GM19463 (cell line): Measurements from ENCODE around the gene INHA.

Experiments used
- ATAC-seq: cut with Tn5 transposase; IDR thresholded peaks from one replicate; pipeline ENCODE4 v1.9.1; 2021; ENCODE audit warnings: mild to moderate bottlenecking, moderate library complexity; ENCODE audit not compliant: unreplicated experiment

The INHA gene, protein sequence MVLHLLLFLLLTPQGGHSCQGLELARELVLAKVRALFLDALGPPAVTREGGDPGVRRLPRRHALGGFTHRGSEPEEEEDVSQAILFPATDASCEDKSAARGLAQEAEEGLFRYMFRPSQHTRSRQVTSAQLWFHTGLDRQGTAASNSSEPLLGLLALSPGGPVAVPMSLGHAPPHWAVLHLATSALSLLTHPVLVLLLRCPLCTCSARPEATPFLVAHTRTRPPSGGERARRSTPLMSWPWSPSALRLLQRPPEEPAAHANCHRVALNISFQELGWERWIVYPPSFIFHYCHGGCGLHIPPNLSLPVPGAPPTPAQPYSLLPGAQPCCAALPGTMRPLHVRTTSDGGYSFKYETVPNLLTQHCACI

DNA sequence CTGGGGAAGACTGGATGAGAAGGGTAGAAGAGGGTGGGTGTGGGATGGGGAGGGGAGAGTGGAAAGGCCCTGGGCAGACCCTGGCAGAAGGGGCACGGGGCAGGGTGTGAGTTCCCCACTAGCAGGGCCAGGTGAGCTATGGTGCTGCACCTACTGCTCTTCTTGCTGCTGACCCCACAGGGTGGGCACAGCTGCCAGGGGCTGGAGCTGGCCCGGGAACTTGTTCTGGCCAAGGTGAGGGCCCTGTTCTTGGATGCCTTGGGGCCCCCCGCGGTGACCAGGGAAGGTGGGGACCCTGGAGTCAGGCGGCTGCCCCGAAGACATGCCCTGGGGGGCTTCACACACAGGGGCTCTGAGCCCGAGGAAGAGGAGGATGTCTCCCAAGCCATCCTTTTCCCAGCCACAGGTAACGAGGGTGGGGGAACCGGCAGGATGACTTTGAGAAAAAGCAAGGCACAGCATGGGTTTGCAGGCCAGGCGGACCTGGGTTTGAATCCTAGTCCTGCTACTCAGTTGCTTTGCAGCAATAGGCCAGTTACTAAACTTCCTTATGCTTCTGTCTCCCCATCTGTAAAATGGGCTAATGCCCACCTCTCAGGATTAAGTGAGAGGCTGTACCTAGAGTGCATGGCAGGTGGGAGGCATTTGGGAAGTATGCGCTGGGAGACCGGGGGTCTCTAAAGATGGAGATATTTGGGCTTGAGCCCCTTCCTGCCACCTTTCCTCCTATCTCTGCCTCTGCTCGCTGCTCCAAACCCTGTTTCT lies at the start of gene INHA:
Gene INHA (plus strand): TSS at position 74 of the 765 bp plus-strand sequence. CDS start 65 bp downstream, at position 139.
- ATAC-seq, result no peak

- ATAC-seq, result no peak
These were observed 49.0 kb upstream of the INHA start for GRCh38 chr2:219523031-219523671.

- ATAC-seq, result no peak
These were observed 47.3 kb upstream of the INHA start for GRCh38 chr2:219524817-219525216.

DNA sequence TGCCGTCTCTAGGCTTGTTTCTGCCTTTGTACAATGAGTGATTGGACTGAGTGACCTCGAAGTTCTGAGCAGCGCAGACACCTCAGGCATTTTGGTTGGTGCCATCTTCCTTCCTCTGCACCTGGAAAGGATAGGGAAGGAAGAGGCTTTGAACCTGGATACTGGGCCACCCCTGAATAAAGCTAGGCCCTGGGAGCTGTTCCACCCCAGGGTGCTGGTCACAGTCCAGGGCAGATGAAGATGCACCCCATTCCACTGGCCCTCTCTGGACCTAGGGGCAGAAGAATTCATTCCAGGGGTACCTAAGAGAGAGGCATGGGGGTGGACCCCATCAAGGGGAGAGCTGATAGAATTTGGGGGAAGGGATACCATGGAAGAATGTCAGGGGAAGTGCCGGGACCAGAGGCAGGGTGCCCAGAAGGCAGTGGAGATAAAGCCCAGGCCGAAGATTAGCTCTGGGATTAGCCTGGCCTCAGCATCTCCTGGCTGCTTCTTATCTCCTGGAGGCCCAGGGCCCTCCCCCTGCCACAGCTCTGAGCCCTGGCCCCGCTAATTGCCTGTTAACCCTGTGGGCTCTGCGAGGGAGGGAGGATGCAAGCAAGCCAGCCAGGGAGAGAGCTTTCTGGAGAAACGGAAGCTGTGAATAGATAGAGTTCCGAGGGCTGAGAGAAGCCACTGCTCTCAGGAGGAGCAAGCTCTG lies 46.4 kb upstream of the INHA start:
- ATAC-seq, result no peak

- ATAC-seq, result no peak
These were observed 45.6 kb upstream of the INHA start for GRCh38 chr2:219526320-219527075.

DNA sequence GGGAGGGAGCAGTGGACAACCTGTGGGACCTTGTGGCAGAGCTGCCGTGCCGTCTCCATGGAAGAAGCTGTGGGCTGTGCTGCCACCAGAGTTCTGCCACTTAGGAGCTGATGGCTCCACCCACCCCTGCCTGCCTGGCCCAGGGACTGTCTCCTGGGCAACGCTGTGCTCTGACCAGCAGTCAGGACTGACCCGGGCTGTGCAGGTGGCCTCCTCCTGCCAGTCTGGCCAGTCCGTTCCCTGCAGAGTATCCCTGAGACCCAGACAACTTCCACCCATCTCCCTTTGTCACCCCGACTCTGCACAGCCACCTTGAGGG lies 45.1 kb upstream of the INHA start:
- ATAC-seq, result no peak

- ATAC-seq, result no peak
These were observed 44.6 kb upstream of the INHA start for GRCh38 chr2:219527472-219527871.

DNA sequence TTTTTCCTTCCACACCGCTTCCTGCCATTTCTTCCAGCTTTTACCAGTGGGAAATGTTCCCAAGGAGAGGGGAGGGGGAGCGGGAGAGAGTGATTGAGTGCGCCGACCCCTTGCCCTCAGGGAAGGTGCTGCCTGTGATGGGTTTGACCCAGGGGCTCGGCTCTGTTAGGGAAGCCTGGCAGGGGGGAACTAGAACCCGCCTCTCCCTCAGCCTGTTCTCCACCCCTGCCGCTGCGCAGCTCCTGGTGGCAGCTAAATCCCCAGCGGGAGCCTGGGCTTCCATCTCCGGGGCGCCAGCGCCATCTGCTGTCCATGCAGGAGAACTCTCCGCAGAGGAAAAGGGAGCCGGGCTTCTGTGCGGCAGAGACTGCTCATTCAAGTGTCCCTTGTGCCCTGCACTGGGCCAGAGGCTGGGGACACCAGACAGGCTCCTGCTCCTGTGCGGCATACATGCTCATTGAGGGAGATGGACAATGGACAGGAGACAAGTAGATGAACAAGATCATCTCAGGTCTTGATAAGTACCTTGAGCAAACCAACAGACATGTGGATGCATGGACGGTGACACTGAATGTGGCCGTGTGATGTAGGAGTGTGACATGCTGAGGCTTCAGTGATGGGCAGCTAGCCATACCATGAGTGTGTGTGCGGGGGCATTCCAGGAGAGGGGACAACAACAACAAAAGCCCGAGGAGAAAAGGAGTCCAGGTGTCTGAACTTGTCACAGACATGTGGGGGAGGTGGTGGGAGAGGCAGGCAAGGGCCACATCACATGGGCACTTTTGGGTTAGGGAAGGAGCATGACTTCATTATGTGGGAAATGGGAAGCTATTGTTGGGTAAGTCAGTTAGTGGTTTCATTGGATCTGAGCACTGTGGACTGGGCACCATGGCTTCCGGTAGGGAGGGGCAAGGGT lies 41.8 kb upstream of the INHA start:
- ATAC-seq, result peak; percentile 92

DNA sequence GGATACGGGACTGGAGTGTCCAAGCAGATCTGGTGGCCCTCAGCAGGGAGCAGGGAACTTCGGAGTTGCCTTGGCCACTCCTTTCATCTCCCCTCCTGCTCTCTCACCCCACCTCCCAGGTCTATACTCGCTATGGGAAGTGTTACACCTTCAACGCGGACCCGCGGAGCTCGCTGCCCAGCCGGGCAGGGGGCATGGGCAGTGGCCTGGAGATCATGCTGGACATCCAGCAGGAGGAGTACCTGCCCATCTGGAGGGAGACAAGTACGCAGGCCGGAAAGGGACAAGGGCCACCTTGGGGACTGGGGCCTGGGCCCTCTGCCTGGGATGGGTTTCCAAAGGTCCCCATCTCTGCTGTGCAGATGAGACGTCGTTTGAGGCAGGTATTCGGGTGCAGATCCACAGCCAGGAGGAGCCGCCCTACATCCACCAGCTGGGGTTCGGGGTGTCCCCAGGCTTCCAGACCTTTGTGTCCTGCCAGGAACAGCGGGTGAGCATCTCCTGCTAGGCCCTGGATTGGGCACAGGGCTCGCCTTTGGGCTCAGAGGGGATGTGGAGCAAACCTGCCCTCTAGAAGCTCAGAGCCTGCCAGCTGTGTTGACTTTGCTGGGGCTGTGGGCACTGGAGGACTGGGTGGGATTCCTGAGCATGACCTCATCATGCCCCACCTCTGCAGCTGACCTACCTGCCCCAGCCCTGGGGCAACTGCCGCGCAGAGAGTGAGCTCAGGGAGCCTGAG lies 40.3 kb upstream of the INHA start:
- ATAC-seq, result no peak

- ATAC-seq, result no peak
These were observed 39.8 kb upstream of the INHA start for GRCh38 chr2:219532378-219532649.

- no peak for ATAC-seq
These were observed 38.0 kb upstream of the INHA start for GRCh38 chr2:219533930-219534661.

DNA sequence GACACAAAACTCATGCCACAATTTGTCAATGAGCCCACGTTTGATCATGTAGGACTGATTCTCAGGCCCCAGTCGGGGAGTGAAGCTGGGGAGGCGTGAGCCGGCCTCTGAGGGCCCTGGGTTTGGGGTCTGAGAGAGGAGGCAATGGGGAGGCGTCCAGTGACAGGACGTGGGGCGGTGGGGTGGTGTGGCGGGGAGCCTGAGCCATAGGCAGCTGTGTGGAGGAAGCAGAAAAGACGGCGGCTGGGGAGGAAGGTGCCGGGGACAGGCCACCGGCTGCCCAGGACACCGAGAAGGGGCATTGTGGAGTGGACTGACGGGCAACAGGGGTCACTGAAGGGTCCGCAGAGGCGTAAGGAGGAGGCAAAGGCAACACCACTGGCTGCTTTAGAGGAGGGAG lies 35.7 kb upstream of the INHA start:
- no peak for ATAC-seq

DNA sequence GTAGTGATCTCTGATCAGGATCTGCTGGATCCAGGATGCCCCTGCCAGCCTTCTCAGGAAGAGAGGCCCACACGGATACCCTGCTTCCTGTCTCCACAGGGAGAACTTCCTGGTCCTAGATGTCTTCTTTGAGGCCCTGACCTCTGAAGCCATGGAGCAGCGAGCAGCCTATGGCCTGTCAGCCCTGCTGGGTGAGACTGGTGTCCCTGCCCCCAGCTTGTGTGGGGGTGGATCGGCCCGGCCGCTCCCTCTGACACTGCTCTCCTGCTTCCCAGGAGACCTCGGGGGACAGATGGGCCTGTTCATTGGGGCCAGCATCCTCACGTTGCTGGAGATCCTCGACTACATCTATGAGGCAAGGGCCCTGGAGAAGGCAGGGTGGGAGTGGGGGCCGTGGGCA lies 35.1 kb upstream of the INHA start:
- no peak for ATAC-seq

DNA sequence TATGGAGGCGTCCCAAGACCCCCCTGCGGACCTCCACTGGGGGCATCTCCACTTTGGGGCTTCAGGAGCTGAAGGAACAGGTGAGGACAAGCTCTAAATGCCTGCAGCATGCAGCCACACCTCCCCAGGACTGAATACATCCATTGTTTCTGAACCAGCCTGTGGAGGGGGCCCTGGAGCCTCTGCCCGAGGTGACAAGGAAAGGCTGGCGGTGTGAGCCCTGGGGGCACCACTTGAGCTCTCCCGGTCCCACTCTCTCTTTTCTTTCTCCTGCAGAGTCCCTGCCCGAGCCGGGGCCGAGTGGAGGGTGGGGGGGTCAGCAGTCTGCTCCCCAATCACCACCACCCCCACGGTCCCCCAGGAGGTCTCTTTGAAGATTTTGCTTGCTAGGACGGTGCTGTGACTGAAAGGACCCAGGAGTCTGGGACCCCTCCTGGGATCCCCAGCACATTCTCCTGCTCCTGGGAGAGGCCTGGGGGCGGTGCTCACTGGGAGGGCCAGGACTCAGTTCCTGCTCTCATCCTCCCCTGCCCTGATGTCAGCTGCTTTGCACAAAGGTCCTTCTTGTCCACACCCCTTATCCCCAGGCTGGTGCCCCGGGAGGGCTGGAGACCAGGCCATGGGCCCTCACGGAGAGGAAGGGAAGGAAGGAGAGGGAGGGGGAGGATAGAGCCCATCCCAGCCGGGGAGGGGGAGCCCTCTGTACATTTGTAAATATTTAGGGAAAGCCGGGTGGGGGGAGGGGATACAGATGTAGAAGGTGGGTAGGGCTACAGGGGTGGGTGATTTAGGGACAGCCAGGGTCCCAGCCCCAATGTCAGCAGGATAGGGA lies 34.2 kb upstream of the INHA start:
- ATAC-seq, result no peak

DNA sequence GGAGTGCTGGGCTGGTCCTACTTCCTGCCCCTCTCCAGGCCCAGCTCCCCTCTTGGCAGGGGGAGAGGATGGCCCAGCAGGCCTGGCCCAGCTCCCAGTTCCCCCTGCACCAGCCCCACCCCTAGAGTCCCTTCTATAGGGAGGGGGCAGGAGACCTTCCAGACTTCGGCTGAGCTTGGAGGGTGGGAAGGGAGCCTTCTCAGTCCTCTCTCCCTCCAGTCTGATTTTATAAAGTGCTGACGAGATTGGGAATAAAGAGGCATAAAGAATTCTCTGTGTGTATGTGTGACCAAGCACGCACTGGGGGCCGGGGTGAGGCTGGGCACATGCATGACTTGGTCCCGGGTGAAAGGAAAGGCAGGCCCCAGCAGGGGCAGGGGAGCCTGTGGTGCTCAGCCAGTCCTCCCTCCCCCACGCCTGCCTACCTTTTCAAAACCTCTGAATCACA lies 33.6 kb upstream of the INHA start:
- ATAC-seq, result no peak

DNA sequence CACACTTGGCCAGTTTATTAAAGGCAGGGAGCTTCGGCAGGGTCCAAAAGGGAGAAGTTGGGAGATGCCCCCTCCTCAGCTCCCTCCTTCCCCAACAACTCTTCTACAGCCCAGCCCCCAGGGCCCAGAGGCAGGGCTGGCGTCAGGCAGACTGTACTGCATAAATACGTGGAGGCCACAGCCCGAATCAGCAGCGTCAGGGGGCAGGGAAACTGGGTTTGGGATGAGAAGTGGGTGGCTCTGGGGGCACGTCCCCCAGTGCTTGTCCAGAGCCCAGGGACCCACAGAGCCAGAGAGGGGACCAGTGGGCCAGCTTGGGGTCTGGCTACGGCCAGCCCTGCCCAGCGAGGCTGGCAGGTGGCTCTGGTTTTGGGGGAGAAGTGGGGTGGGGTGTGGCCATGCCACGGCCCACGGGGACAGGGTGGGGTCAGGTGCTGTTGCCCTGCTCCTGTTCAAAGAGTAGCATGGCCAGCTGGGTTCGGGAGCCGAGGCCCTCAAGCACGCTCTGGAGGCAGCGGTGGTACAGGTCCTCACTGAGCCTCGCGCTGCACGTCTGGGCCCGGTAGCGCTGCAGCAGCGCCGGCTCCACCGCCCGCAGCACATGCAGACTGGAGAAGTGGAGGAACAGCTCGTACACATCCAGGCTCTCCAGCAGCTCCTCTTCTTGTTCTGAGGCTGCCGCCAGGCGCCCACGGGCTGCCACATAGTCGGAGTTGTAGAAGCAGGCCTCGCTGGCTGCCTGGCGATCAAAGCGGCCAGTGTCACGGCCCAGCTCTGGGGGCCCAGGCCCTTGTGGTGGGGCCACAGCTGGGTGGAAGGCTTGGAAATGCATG lies 32.9 kb upstream of the INHA start:
- no peak for ATAC-seq
